SJCRH30 (cell line): Measurements from ENCODE around the gene CAP1. TPM values are rescaled to one million over a fixed set of nuclear protein-coding genes. Genes with fewer than 3 reads are reported as not detected.
"Not testable (repeated sequence)": the region's sequence is repeated elsewhere in the genome, so short reads cannot be mapped to it uniquely, and the experiment has no call there.

Source experiments
- DNase-seq, 2 experiments: peaks; one replicate each; pipeline ENCODE4 v3.0.0-alpha.2; 2015 to 2020
- H3K27ac ChIP-seq: fragments of 250-450 bp; sonication (Bioruptor Pico); 2 replicates; pipeline ENCODE4 v1.5.1; 2020; ENCODE audit warnings: mild to moderate bottlenecking, moderate library complexity
- H3K27me3 ChIP-seq: fragments of 250-450 bp; sonication (Bioruptor Pico); 2 replicates; pipeline ENCODE4 v1.5.1; 2020; ENCODE audit warnings: mild to moderate bottlenecking, moderate library complexity
- H3K36me3 ChIP-seq: fragments of 250-450 bp; sonication (Bioruptor Pico); 2 replicates; pipeline ENCODE4 v1.5.1; 2020; ENCODE audit warnings: mild to moderate bottlenecking, moderate library complexity
- H3K4me1 ChIP-seq: fragments of 250-450 bp; sonication (Bioruptor Pico); 2 replicates; pipeline ENCODE4 v1.5.1; 2020; ENCODE audit warnings: mild to moderate bottlenecking, moderate library complexity
- H3K4me3 ChIP-seq: fragments of 250-450 bp; sonication (Bioruptor Pico); 2 replicates; pipeline ENCODE4 v1.5.1; 2020; ENCODE audit warnings: mild to moderate bottlenecking, moderate library complexity
- H3K9me3 ChIP-seq: fragments of 250-450 bp; sonication (Bioruptor Pico); replicated peaks from 2 replicates; pipeline ENCODE4 v1.5.1; 2020; ENCODE audit warnings: mild to moderate bottlenecking, moderate library complexity
- total RNA-seq: library from RNA; depleted of rRNA; stranded (reverse); fragments of >200 nt; shearing (Covaris generic); gene quantifications from 2 replicates; pipeline ENCODE4 v1.2.3, GENCODE V29; 2014

The CAP1 gene
- total RNA-seq, 1 experiment from 2014 or later: 254 TPM

- no peaks in the 10 kb centered on the region for H3K4me1 ChIP-seq
- no peaks in the 10 kb centered on the region for H3K27me3 ChIP-seq
- DNase-seq: no peak
- H3K4me3 ChIP-seq: no peak overlapping the region
- no peak overlapping the region for H3K27ac ChIP-seq
- no peaks in the 10 kb centered on the region for H3K9me3 ChIP-seq
- H3K36me3 ChIP-seq: no peaks in the 10 kb centered on the region
Measured at GRCh38 chr1:40017951-40018575, 22.5 kb upstream of the CAP1 start.

DNA sequence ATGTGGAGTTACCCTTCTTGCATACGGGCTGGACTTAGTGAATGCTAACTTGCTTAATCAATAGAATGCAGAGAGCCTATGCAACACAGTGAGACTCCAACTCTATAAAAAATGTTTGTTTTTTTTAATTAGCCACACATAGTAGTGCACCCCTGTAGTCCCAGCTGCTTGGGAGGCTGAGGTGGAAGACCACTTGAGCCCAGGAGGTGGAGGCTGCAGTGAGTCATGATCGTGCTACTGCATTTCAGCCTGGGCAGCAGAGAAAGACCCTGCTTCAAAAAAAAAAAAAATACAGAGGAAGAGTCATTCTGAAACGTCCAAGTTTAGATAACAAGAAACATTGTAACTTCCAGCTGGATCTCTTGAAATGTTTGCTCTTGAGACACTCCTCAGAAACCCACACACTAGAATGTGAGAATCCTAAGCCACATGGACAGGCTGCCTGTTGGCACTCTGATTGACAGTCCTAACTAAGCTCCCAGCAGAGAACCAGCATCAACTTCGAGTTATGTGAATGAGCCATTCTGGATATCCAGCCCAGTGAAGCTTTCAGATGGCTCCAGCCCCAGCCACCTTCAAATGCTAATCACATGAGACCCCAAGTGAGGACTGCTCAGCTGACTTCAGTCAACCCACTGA lies 20.0 kb upstream of the CAP1 start:
- H3K27me3 ChIP-seq: no peaks in the 10 kb centered on the region
- peak; percentile 24 to 32 for DNase-seq
- H3K4me3 ChIP-seq: no peak overlapping the region
- no peak overlapping the region for H3K27ac ChIP-seq
- no peaks in the 10 kb centered on the region for H3K36me3 ChIP-seq
- no peaks in the 10 kb centered on the region for H3K4me1 ChIP-seq
- H3K9me3 ChIP-seq: no peaks in the 10 kb centered on the region; the same call in 1 of the 2 replicates

- Histone ChIP-seq H3K4me3 (no peak overlapping the region), H3K27ac (no peak overlapping the region), H3K36me3 (no peaks in the 10 kb centered on the region), H3K4me1 (no peaks in the 10 kb centered on the region), H3K27me3 (no peaks in the 10 kb centered on the region), H3K9me3 (no peaks in the 10 kb centered on the region; the same call in 1 of the 2 replicates)
- no peak for DNase-seq
Measured at GRCh38 chr1:40023379-40023944, 17.1 kb upstream of the CAP1 start.

GRCh38 chr1:40024671-40025070 lies 15.9 kb upstream of the CAP1 start:
- no peak for DNase-seq
- Histone ChIP-seq H3K36me3 (no peaks in the 10 kb centered on the region), H3K27me3 (no peaks in the 10 kb centered on the region), H3K9me3 (no peaks in the 10 kb centered on the region; the same call in 1 of the 2 replicates), H3K27ac (no peak overlapping the region), H3K4me1 (peaks cover 2% of the 10 kb centered on the region; the same call in 1 of the 2 replicates), H3K4me3 (no peak overlapping the region)

- DNase-seq: no peak
- Histone ChIP-seq H3K9me3 (no peaks in the 10 kb centered on the region; the same call in 1 of the 2 replicates), H3K36me3 (no peaks in the 10 kb centered on the region), H3K4me1 (peaks cover 15% of the 10 kb centered on the region), H3K4me3 (no peak overlapping the region), H3K27me3 (no peaks in the 10 kb centered on the region), H3K27ac (no peak overlapping the region)
Measured at GRCh38 chr1:40027647-40028046, 12.9 kb upstream of the CAP1 start.

DNA sequence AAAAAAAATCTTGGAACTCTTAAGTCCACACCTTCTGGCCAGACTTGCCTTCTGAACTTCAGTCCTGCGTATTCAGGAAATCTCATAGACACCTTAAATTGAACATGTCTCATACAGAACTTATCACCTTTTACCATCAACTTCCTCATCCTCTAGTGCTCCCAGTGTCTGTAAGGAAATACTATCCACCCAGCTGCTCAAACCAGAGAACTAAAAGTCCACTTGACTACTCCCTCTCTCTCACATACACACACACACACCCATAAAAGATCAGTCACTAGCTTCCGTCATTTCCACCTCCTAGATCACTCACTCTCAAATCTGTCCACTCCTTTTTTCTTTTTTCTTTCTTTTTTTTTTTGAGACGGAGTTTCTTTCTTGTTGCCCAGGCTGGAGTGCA lies 10.9 kb upstream of the CAP1 start:
- no peaks in the 10 kb centered on the region for H3K9me3 ChIP-seq
- peaks cover 15% of the 10 kb centered on the region for H3K4me1 ChIP-seq
- H3K27ac ChIP-seq: no peak overlapping the region
- no peak for DNase-seq
- no peaks in the 10 kb centered on the region for H3K27me3 ChIP-seq
- no peak overlapping the region for H3K4me3 ChIP-seq
- no peaks in the 10 kb centered on the region for H3K36me3 ChIP-seq

DNA sequence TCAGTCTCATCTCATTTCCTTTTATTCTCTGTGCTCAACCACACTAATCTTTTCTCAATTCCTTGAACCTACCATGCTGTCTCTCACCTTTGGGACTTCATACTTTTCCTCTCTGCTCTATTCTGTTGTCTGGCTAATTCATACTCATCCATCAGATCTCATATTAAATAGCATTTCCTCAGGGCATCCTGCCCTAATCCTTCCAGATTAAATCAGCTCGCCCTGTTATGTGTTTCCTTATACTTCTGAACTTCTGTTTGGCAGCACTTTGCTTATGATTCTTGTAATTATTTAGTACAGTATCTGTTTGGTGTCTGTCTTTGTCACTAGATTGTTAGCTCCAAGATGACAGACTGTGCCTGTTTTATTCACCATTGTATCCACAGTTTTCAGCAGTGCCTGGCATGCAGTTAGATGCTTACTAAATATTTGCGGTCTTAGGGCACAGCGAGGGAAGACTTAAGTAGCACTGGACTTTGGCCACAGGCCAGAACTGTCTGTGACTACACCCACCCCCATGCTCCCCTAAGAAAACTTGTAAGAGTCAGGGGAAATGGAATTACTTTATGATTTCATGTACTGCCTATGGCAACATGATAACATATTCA lies 9.9 kb upstream of the CAP1 start:
- Histone ChIP-seq H3K9me3 (no peaks in the 10 kb centered on the region), H3K4me3 (no peak overlapping the region), H3K27ac (no peak overlapping the region), H3K4me1 (peaks cover 15% of the 10 kb centered on the region), H3K36me3 (no peaks in the 10 kb centered on the region), H3K27me3 (no peaks in the 10 kb centered on the region)
- DNase-seq: peak; percentile 61 to 79

- H3K27me3 ChIP-seq: no peaks in the 10 kb centered on the region
- H3K4me1 ChIP-seq: peaks cover 25% of the 10 kb centered on the region
- no peak overlapping the region for H3K27ac ChIP-seq
- peak; percentile 51 to 76 for DNase-seq
- no peaks in the 10 kb centered on the region for H3K9me3 ChIP-seq
- H3K36me3 ChIP-seq: no peaks in the 10 kb centered on the region
- no peak overlapping the region for H3K4me3 ChIP-seq
Measured at GRCh38 chr1:40032240-40032891, 8.2 kb upstream of the CAP1 start.

- Histone ChIP-seq H3K27me3 (no peaks in the 10 kb centered on the region), H3K9me3 (no peaks in the 10 kb centered on the region), H3K27ac (no peak overlapping the region), H3K4me1 (peaks cover 27% of the 10 kb centered on the region), H3K36me3 (no peaks in the 10 kb centered on the region), H3K4me3 (no peak overlapping the region)
- DNase-seq: peak in 1 of 2 experiments; percentile 24
Measured at GRCh38 chr1:40034869-40035268, 5.7 kb upstream of the CAP1 start.

DNA sequence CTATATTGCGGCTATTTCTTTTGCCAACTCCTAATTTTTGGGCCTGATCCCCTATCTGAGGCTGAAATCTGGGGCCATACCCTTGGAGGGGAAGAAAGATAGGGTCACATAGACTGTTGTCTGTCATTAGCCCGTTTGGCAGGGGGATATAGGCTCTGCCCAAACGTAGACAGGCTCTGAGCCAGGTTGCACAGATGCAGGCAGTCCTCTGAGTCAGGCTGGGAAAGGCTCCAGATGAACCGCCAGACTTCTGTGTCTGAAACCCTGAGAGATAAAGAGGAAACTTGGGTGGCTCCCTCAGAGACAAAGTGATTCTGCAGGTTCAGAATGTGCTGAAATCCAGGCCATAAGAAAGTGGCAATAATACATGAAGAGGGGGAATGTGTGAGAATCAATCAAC lies 4.0 kb upstream of the CAP1 start:
- no peaks in the 10 kb centered on the region for H3K27me3 ChIP-seq
- H3K4me3 ChIP-seq: no peak overlapping the region
- no peaks in the 10 kb centered on the region for H3K36me3 ChIP-seq
- peak overlapping the region; percentile 17; the same call in 1 of the 2 replicates for H3K27ac ChIP-seq
- H3K4me1 ChIP-seq: peaks cover 15% of the 10 kb centered on the region
- DNase-seq: peak; percentile 45 to 72
- H3K9me3 ChIP-seq: no peaks in the 10 kb centered on the region

DNA sequence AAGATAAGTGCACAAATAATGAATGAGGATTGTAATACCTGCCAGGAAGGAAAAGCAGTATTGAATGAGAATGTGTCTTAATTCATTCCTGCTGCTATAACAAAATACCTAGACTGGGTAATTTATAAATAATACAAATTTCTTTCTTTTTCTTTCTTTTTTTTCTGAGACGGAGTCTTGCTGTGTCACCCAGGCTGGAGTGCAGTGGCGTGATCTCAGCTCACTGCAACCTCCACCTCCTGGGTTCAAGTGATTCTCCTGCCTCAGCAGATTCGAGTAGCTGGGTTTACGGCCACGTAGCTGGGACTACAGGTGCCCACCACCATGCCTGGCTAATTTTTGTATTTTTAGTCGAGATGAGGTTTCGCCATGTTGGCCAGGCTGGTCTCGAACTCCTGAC lies 3.3 kb upstream of the CAP1 start:
- not testable (repeated sequence) for H3K27me3 ChIP-seq, DNase-seq, H3K4me3 ChIP-seq, H3K27ac ChIP-seq, H3K36me3 ChIP-seq, H3K9me3 ChIP-seq
- H3K4me1 ChIP-seq: peaks cover 19% of the 10 kb centered on the region

DNA sequence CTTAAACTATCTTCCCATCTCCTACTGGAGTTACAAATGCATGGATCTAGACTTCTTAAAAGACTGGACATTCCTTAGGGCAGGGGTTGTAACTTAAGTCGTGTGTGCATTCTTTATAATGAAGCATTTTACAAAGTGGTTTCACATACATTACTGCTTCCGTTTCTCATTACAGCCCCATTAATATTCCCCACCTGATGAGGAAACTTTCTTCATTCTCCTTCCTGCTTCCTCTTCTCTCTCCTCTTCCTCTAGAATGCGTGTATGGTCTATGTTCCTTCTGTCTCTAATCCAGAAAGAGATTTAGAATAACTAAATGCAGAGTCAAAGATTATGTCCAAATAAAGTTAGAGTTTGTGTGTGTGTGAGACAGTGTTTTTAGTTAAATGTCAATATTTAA lies 1.8 kb upstream of the CAP1 start:
- H3K9me3 ChIP-seq: no peaks in the 10 kb centered on the region
- no peak for DNase-seq
- no peaks in the 10 kb centered on the region for H3K27me3 ChIP-seq
- H3K4me1 ChIP-seq: peaks cover 23% of the 10 kb centered on the region
- H3K4me3 ChIP-seq: peak overlapping the region; percentile 77; the same call in 1 of the 2 replicates
- H3K27ac ChIP-seq: peak overlapping the region; percentile 98; the same call in 1 of the 2 replicates
- no peaks in the 10 kb centered on the region for H3K36me3 ChIP-seq

GRCh38 chr1:40039245-40039756 lies 1.2 kb upstream of the CAP1 start:
- H3K27ac ChIP-seq: peak overlapping the region; percentile 98
- no peaks in the 10 kb centered on the region for H3K9me3 ChIP-seq
- peaks cover 23% of the 10 kb centered on the region for H3K4me1 ChIP-seq
- peak in 1 of 2 experiments; percentile 7 for DNase-seq
- H3K36me3 ChIP-seq: no peaks in the 10 kb centered on the region
- H3K4me3 ChIP-seq: peak overlapping the region; percentile 77
- H3K27me3 ChIP-seq: no peaks in the 10 kb centered on the region

DNA sequence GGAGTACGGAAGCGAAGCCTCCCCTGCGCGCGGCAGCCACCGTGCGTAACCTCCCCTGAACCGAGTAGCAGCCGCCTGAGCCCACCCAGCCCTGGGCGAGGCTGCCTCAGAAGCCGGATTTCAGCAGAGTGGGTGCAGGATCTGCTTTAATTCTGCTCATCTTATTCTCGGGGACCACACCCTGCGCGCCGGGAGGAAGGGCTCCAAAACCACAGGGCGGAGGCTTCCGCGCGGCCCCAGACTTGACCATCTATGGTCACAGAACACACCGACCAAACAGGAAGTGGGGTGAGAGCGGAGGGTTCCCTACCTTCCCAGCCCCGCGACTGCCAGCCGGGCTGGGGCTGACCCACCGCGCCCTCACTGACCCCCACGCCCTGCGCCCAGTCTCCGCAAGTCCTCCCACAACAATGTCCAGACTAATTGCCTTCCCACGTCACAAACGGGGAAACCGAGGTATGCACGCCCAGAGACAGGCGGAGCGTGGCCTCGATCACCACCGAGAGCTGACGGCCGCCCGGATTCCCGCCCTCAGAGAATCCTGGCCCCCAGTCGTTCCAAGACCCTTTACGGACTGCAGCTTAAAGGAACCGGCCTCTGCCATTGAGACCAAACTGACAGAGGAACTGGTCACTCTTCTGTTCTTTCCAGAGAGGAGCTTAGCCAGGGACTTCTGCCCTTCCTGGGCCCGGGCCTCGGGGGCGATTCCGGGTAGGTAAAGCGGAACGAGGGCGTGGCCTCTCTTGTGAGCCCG lies 595 bp upstream of the CAP1 start:
- Histone ChIP-seq H3K9me3 (no peaks in the 10 kb centered on the region), H3K4me1 (peaks cover 23% of the 10 kb centered on the region), H3K36me3 (no peaks in the 10 kb centered on the region), H3K27ac (peak overlapping the region; percentile 98), H3K4me3 (peak overlapping the region; percentile 77), H3K27me3 (no peaks in the 10 kb centered on the region)
- peak; percentile 91 to 93 for DNase-seq
